H1 (cell line): ENCODE data around the gene LEMD1. TPM values are rescaled to one million over a fixed set of nuclear protein-coding genes. Genes with fewer than 3 reads are reported as not detected.

Experiments used
- ATF2 ChIP-seq: IDR thresholded peaks from 2 replicates; pipeline ENCODE4 v1.6.1; 2012; ENCODE audit warnings: low read length, inconsistent platforms
- CHD7 ChIP-seq: fragments of 300-600 bp; sonication (generic); IDR thresholded peaks from 2 replicates; pipeline ENCODE4 v1.7.1; 2012; ENCODE audit warnings: low read length, moderate library complexity, mild to moderate bottlenecking, inconsistent platforms; ENCODE audit not compliant: insufficient replicate concordance
- CTBP2 ChIP-seq: IDR thresholded peaks from 2 replicates; pipeline ENCODE4 v1.7.0; 2011; ENCODE audit warnings: borderline replicate concordance, mild to moderate bottlenecking, moderate library complexity, mixed read lengths, low read length; ENCODE audit not compliant: insufficient read depth, insufficient read length
- EZH2 ChIP-seq: fragments of 200-600 bp; sonication (generic); IDR thresholded peaks from 2 replicates; pipeline ENCODE4 v1.7.1; 2012; ENCODE audit warnings: low read depth, mild to moderate bottlenecking, moderate library complexity, low read length, inconsistent platforms; ENCODE audit not compliant: severe bottlenecking
- TBP ChIP-seq: IDR thresholded peaks from 2 replicates; pipeline ENCODE4 v1.6.1; 2011; ENCODE audit warnings: low read depth, low read length, improper control_type of control experiment
- polyA plus RNA-seq, 7 experiments: library from polyadenylated mRNA; depleted of rRNA in 3 of 7; stranded (reverse) in 5 of 7; unstranded in 2 of 7; fragments of >200 nt in 5 of 7; fragments of 200-250 nt in 2 of 7; gene quantifications; 1 replicate in 5 of 7; 2 replicates in 1 of 7; 4 replicates in 1 of 7; pipeline versions ENCODE4 v1.2.1 to v1.2.3, GENCODE V29; 2011 to 2013; ENCODE audit warnings: missing spikeins in 2 of 7, mixed read lengths in 2 of 7
- total RNA-seq: library from RNA; stranded (reverse); fragmentation: NEBNext Ultra II Directional; extraction: Animal tissue kit (Norgen Biotek cat#: 25700); gene quantifications from 2 replicates; pipeline ENCODE4 v1.2.1, GENCODE V29; 2021

The LEMD1 gene
- total and polyA plus RNA-seq, 2 of the 8 experiments (the other 6 are each of a cell fraction or from before 2014, with no cell fraction given): 10.0 to 10.5 TPM

GRCh38 chr1:205391386-205391785 is 30.5 kb downstream of the LEMD1 start (continued):
- TF ChIP-seq ATF2: no peak
- TF ChIP-seq CHD7: no peak
- TF ChIP-seq EZH2: no peak
- no peak for TF ChIP-seq CTBP2
- TF ChIP-seq TBP: no peak
